Tibial nerve (tissue), 3 donors: ENCODE measurements around the gene TOM1L2.

Source experiments
- CTCF ChIP-seq, 5 experiments: fragments of 200-600 bp in 3 of 5; fragments of 450-650 bp in 2 of 5; sonication (generic) in 3 of 5; IDR thresholded peaks; one replicate each; pipeline ENCODE4 v1.5.1; 2016 to 2019; ENCODE audit warnings: antibody characterized with exemption in 5 of 5, mild to moderate bottlenecking in 3 of 5, moderate library complexity in 2 of 5
- POLR2A ChIP-seq, 2 donors: fragments of 450-650 bp; IDR thresholded peaks; one replicate each; pipeline ENCODE4 v1.6.1; 2017; ENCODE audit warnings: antibody characterized with exemption in 2 of 2, mild to moderate bottlenecking in 2 of 2, moderate library complexity in 2 of 2

GRCh38 chr17:17809531-17810083 is 162.6 kb downstream of the TOM1L2 start:
- no peak for TF ChIP-seq POLR2A (IDR thresholded peaks at IDR 0.05)
- TF ChIP-seq CTCF (IDR thresholded peaks at IDR 0.05): no peak
